IPS DF 6.9 (cell line): ENCODE results near the gene MPV17.

ENCODE experiments used
- DNase-seq: peaks from one replicate; pipeline ENCODE4 v3.0.0-alpha.2; 2013; ENCODE audit warnings: low read depth, low spot score
- H3K27ac ChIP-seq: one replicate; pipeline ENCODE4 v1.5.1; 2013; ENCODE audit warnings: low read length, control low read depth
- H3K27me3 ChIP-seq: 2 replicates; pipeline ENCODE4 v1.6.1; 2013; ENCODE audit warnings: mild to moderate bottlenecking, low read length; ENCODE audit not compliant: control insufficient read depth, insufficient read depth
- H3K36me3 ChIP-seq: 2 replicates; pipeline ENCODE4 v1.6.1; 2013; ENCODE audit warnings: low read length; ENCODE audit not compliant: control insufficient read depth, insufficient read depth
- H3K4me1 ChIP-seq: 2 replicates; pipeline ENCODE4 v1.6.1; 2013; ENCODE audit warnings: low read length; ENCODE audit not compliant: control insufficient read depth, insufficient read depth
- H3K4me3 ChIP-seq: 2 replicates; pipeline ENCODE4 v1.5.1; 2013; ENCODE audit warnings: mild to moderate bottlenecking, low read length
- H3K9me3 ChIP-seq: 2 replicates; pipeline ENCODE4 v1.6.1; 2013; ENCODE audit warnings: low read length, inconsistent platforms; ENCODE audit not compliant: control insufficient read depth, insufficient read depth
- WGBS: extraction: QIAGEN DNeasy Blood & Tissue Kit; methylation state at CpG from one replicate; pipeline ENCODE4 v1.1.7; 2013; ENCODE audit warnings: mixed read lengths, missing lambda C conversion rate; ENCODE audit not compliant: insufficient read length, insufficient coverage; 5-methylcytosine and 5-hydroxymethylcytosine counted together

MPV17 gene

DNA sequence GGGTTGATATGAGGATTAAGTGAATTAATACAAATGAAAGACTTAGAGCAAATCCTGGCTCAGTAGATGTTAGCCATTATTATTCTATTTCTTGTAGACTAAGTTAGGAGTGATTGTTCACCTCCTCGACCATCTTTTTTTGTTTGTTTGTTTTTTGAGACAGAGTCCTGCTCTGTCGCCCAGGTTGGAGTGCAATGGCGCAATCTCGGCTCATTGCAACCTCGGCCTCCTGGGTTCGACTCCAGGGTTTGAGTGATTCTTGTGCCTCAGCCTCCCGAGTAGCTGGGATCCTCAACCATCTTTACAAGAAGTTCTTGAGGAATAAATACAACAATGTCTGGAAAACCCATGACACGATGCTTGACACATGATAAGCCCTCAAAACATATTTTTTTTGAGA lies 28.0 kb downstream of the MPV17 start:
- Histone ChIP-seq H3K36me3 (no peaks in the 10 kb centered on the region), H3K27ac (no peak overlapping the region), H3K4me1 (no peaks in the 10 kb centered on the region), H3K4me3 (no peak overlapping the region), H3K9me3 (no peaks in the 10 kb centered on the region), H3K27me3 (no peaks in the 10 kb centered on the region)
- no peak for DNase-seq
- no CpG with 5 or more reads among the region's 8 CpGs for WGBS

- no peaks in the 10 kb centered on the region for H3K9me3 ChIP-seq
- H3K36me3 ChIP-seq, result no peaks in the 10 kb centered on the region
- no peak for DNase-seq
- no CpG with 5 or more reads among the region's 6 CpGs for WGBS
- H3K27me3 ChIP-seq, result no peaks in the 10 kb centered on the region
- H3K4me1 ChIP-seq, result no peaks in the 10 kb centered on the region
- no peak overlapping the region for H3K4me3 ChIP-seq
- no peak overlapping the region for H3K27ac ChIP-seq
Observed at GRCh38 chr2:27291865-27292264, 31.0 kb downstream of the MPV17 start.

DNA sequence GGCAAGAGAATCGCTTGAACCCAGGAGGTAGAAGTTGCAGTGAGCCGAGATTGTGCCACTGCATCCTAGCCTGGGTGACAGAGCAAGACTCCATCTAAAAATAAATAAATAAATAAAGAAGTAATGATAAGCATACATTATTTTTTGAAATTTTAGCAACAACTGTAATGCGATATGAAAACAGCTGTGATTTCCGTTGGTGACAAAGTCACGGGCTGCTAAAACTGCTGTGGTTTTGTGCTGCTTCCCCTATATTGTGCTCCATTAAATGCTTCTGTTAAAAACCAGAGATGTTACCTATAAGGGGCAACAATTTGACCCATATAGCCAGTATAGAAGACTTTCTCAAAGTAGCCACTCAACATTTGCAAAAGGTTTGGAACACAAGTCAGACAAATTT lies 32.3 kb downstream of the MPV17 start:
- no CpG with 5 or more reads among the region's 5 CpGs for WGBS
- Histone ChIP-seq H3K27ac (no peak overlapping the region), H3K27me3 (no peaks in the 10 kb centered on the region), H3K9me3 (no peaks in the 10 kb centered on the region), H3K36me3 (no peaks in the 10 kb centered on the region), H3K4me1 (no peaks in the 10 kb centered on the region), H3K4me3 (no peak overlapping the region)
- no peak for DNase-seq

- DNase-seq, result no peak
- no peaks in the 10 kb centered on the region for H3K9me3 ChIP-seq
- H3K36me3 ChIP-seq, result no peaks in the 10 kb centered on the region
- WGBS, result no CpG with 5 or more reads among the region's 3 CpGs
- H3K27ac ChIP-seq, result no peak overlapping the region
- H3K4me3 ChIP-seq, result no peak overlapping the region
- no peaks in the 10 kb centered on the region; the same call in 1 of the 2 replicates for H3K4me1 ChIP-seq
- no peaks in the 10 kb centered on the region for H3K27me3 ChIP-seq
Observed at GRCh38 chr2:27288610-27289009, 34.3 kb downstream of the MPV17 start.

DNA sequence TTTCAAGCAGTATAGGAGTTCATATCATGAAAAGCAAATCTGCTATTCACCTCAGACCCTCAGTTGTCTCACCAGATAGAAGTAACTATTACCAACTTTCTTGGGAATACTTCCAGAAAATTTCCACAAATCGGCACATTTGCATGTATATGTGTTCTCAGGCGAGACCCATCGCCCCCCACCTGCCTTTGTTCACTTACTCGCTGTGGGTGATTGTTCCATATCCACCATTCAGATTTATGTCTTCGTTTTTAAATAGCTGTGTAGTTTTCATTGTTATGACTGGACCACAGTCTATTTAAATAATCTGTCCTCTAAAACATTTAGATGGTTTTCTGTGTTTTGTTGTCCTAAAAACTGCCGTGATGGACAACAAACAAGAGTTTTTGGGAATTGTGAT lies 37.4 kb downstream of the MPV17 start:
- H3K4me3 ChIP-seq, result no peak overlapping the region
- no peak overlapping the region for H3K27ac ChIP-seq
- no peak for DNase-seq
- no peaks in the 10 kb centered on the region for H3K9me3 ChIP-seq
- H3K36me3 ChIP-seq, result no peaks in the 10 kb centered on the region
- WGBS, result no CpG with 5 or more reads among the region's 6 CpGs
- peaks cover 8% of the 10 kb centered on the region for H3K4me1 ChIP-seq
- no peaks in the 10 kb centered on the region for H3K27me3 ChIP-seq

GRCh38 chr2:27284996-27285395 lies 37.9 kb downstream of the MPV17 start:
- Histone ChIP-seq H3K9me3 (no peaks in the 10 kb centered on the region), H3K27me3 (no peaks in the 10 kb centered on the region), H3K4me3 (no peak overlapping the region), H3K4me1 (peaks cover 8% of the 10 kb centered on the region), H3K36me3 (no peaks in the 10 kb centered on the region), H3K27ac (no peak overlapping the region)
- no CpG with 5 or more reads among the region's 1 CpG for WGBS
- DNase-seq, result no peak

- Histone ChIP-seq H3K4me3 (no peak overlapping the region), H3K4me1 (peaks cover 8% of the 10 kb centered on the region), H3K9me3 (no peaks in the 10 kb centered on the region), H3K27ac (no peak overlapping the region), H3K27me3 (no peaks in the 10 kb centered on the region), H3K36me3 (no peaks in the 10 kb centered on the region)
- WGBS, result no CpG with 5 or more reads among the region's 5 CpGs
- no peak for DNase-seq
Observed at GRCh38 chr2:27282892-27283291, 40.0 kb downstream of the MPV17 start.

DNA sequence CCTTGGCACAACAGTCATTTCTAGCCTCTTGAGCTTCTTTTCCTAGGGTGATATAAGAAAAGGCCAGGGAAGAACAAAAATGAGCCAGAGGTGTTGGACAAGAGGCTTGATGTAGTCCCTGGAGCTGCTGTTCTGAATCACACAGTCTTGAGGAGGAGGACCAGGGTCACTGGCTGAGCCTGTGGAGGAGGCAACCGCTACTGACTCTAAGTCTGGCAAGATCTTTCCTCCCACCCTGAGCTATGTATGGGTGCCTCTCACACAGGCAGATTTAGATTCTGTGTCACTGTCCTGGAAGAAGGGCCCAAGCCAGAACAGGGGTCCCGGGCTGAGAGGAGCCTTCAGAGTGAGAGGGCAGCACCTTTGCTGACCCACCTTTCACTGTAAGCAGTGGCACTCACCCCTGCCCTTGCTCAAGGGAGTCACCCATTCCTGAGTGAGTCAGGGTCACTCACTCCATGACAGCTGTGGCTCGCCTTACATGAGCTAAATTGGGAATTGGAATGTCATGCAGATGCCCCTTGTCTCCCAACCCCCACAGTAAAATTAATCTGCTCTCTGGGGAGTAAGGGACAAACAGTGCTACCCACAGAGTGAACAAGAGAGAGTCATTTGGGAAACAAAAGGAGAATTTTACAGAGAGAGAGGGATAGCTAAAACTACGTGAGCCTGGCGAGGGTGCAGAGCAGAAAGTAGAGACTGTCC lies 40.9 kb downstream of the MPV17 start, which contains the start of gene TRIM54:
Gene TRIM54, plus strand, starts transcription at position 575 of the 705 bp plus-strand sequence. CDS start 303 bp downstream, outside the sequence.
- H3K36me3 ChIP-seq, result no peaks in the 10 kb centered on the region
- no peaks in the 10 kb centered on the region for H3K9me3 ChIP-seq
- H3K27ac ChIP-seq, result no peak within 1 kb of the TSS
- H3K27me3 ChIP-seq, result no peaks in the 10 kb centered on the region
- WGBS, result no CpG with 5 or more reads among the region's 5 CpGs
- peaks cover 8% of the 10 kb centered on the region for H3K4me1 ChIP-seq
- H3K4me3 ChIP-seq, result no peak within 1 kb of the TSS
- no peak for DNase-seq

DNA sequence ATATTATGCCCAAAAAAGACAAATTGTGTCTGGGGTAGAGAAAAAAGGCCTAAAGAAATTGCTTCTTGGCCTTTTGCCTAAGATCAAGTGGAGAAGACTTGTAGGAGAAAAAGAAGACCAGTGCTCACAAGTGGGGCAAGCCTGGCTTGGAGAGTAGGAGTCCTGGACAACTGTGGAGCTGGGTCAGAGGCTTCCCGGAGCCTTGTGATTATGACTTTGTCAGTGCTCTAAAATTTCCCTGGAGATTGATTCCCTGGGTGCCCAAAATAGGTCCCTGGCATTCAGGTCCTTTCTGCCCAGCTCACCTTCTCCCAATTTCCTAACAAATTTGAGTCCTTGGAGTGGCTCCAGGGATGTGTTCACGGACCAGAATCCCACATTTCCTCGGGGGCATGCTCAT lies 41.5 kb downstream of the MPV17 start:
- H3K4me3 ChIP-seq, result no peak overlapping the region
- no peak overlapping the region for H3K27ac ChIP-seq
- no CpG with 5 or more reads among the region's 3 CpGs for WGBS
- no peak for DNase-seq
- peaks cover 8% of the 10 kb centered on the region for H3K4me1 ChIP-seq
- H3K27me3 ChIP-seq, result no peaks in the 10 kb centered on the region; the same call in 1 of the 2 replicates
- no peaks in the 10 kb centered on the region for H3K36me3 ChIP-seq
- H3K9me3 ChIP-seq, result no peaks in the 10 kb centered on the region

GRCh38 chr2:27280826-27281225 lies 42.1 kb downstream of the MPV17 start:
- no peak overlapping the region for H3K27ac ChIP-seq
- H3K27me3 ChIP-seq, result no peaks in the 10 kb centered on the region; the same call in 1 of the 2 replicates
- peaks cover 8% of the 10 kb centered on the region for H3K4me1 ChIP-seq
- H3K36me3 ChIP-seq, result no peaks in the 10 kb centered on the region
- no peak overlapping the region for H3K4me3 ChIP-seq
- WGBS, result no CpG with 5 or more reads among the region's 3 CpGs
- H3K9me3 ChIP-seq, result no peaks in the 10 kb centered on the region
- no peak for DNase-seq

- Histone ChIP-seq H3K9me3 (no peaks in the 10 kb centered on the region), H3K27me3 (no peaks in the 10 kb centered on the region; the same call in 1 of the 2 replicates), H3K4me1 (peaks cover 8% of the 10 kb centered on the region), H3K27ac (no peak overlapping the region), H3K4me3 (no peak overlapping the region), H3K36me3 (no peaks in the 10 kb centered on the region)
- no CpG with 5 or more reads among the region's 1 CpG for WGBS
- no peak for DNase-seq
Observed at GRCh38 chr2:27278010-27278409, 44.9 kb downstream of the MPV17 start.
